Kidney epithelial cell (primary cell): ENCODE measurements around the gene ZFP2. TPM values are rescaled to one million over a fixed set of nuclear protein-coding genes. Genes with fewer than 3 reads are reported as not detected.
"Not testable (repeated sequence)": the region's sequence is repeated elsewhere in the genome, so short reads cannot be mapped to it uniquely, and the experiment has no call there.

Source experiments
- DNase-seq: peaks from one replicate; pipeline ENCODE4 v3.0.0-alpha.2; 2010; ENCODE audit warnings: low read depth
- H3K27me3 ChIP-seq: 2 replicates; pipeline ENCODE4 v1.6.0; 2011; ENCODE audit warnings: low read length; ENCODE audit not compliant: control insufficient read depth, insufficient read depth
- H3K36me3 ChIP-seq: 2 replicates; pipeline ENCODE4 v1.5.1; 2011; ENCODE audit warnings: low read length; ENCODE audit not compliant: control insufficient read depth, insufficient read depth
- H3K4me3 ChIP-seq: 2 replicates; pipeline ENCODE4 v1.5.1; 2011; ENCODE audit warnings: low read depth, mild to moderate bottlenecking, control low read depth, low read length
- total RNA-seq: library from RNA; depleted of rRNA; stranded (reverse); fragments of >200 nt; gene quantifications from 2 replicates; pipeline ENCODE4 v1.2.3, GENCODE V29; 2015
- TF ChIP-seq, protein P1 (sequence below): IDR thresholded peaks from 2 replicates; pipeline ENCODE4 v1.5.1; 2011; ENCODE audit warnings: mild to moderate bottlenecking, moderate library complexity, low read length, control low read depth, inconsistent platforms; ENCODE audit not compliant: insufficient read depth, poor library complexity, severe bottlenecking

The ZFP2 gene
- total RNA-seq, 1 donor from 2014 or later = 1.3 TPM

DNA sequence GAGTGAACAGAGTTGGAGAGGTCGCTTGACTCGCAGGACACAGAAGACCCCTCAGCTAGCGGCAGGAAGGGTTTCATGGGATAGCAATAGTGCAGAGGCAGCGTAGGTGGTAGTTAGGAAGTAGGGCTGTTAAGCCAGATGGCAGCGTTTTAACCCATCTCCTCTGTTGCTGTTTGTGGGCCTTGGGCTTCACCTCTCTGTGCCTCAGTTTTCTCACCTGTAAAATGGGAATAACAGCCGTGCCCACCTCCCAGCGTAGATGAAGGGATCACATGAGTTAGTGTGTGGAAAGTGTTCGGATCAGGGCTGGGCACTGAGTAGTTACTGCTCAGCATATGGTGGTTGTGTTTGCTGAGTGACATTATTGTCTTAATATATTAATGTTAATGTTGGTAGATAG is 34.1 kb upstream of the ZFP2 start:
- Histone ChIP-seq H3K4me3 (no peak overlapping the region), H3K36me3 (no peaks in the 10 kb centered on the region), H3K27me3 (no peaks in the 10 kb centered on the region)
- no peak for DNase-seq
- TF ChIP-seq, protein P1, sequence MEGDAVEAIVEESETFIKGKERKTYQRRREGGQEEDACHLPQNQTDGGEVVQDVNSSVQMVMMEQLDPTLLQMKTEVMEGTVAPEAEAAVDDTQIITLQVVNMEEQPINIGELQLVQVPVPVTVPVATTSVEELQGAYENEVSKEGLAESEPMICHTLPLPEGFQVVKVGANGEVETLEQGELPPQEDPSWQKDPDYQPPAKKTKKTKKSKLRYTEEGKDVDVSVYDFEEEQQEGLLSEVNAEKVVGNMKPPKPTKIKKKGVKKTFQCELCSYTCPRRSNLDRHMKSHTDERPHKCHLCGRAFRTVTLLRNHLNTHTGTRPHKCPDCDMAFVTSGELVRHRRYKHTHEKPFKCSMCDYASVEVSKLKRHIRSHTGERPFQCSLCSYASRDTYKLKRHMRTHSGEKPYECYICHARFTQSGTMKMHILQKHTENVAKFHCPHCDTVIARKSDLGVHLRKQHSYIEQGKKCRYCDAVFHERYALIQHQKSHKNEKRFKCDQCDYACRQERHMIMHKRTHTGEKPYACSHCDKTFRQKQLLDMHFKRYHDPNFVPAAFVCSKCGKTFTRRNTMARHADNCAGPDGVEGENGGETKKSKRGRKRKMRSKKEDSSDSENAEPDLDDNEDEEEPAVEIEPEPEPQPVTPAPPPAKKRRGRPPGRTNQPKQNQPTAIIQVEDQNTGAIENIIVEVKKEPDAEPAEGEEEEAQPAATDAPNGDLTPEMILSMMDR = no peak

DNA sequence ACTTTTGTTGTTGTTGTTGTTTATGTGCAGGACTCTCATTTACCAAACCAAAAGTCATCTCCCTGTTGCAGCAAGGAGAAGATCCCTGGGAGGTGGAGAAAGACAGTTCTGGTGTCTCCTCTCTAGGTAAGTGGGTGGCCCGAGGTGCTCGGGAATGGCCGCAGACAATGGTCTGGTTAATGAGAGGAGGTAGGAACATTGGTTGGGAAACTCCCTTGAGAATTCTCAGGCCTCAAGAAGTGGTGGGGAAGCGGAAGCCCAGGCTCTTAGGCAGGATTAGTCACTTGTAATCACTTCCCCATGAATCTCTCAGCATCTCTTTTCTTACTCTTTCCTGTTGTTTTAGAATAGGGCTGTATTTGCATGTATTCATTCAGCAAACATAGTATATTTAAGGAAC is 28.8 kb upstream of the ZFP2 start:
- Histone ChIP-seq H3K4me3 (no peak overlapping the region), H3K36me3 (no peaks in the 10 kb centered on the region), H3K27me3 (no peaks in the 10 kb centered on the region)
- DNase-seq = no peak
- TF ChIP-seq, protein P1 = no peak

DNA sequence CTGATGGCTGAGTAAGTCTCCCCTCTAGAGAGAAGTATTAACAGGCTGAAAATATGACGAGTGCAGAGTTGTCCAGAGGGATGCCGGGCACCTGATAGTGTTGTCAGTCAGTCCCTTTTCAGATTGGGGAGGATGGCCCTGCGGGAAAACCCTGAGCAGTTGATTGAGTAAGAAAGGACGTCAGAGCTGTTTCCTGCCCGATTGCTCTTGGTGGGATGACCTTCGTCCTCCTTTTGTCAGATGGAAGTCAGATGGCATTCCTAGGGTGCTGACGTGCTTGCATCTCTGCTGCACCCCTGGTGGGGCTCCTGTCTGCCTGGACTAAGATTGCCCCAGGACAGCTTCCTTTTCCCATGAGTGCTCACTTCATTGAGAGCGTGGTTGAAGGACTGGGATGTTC is 26.1 kb upstream of the ZFP2 start:
- Histone ChIP-seq H3K36me3 (peaks cover 2% of the 10 kb centered on the region), H3K4me3 (no peak overlapping the region), H3K27me3 (no peaks in the 10 kb centered on the region)
- TF ChIP-seq, protein P1 = no peak
- DNase-seq = no peak

DNA sequence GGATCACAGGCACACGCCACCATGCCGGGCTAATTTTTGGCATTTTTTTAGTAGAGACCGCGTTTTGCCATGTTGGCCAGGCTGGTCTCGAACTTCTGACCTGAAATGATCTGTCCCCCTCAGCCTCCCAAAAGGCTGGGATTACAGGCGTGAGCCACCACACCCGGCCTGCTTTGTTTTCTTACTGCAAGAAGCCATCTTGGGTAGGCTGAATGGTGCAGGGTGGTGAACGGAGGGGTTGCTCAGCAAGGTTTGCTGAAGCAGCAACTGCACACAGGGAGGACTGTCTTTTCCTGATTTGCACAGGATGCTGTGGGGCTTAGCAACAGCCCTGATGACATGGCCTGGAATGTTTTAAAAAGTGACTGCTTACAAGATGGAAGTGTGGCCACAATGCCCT is 25.3 kb upstream of the ZFP2 start:
- TF ChIP-seq, protein P1 = no peak
- DNase-seq = no peak
- peaks cover 2% of the 10 kb centered on the region for H3K36me3 ChIP-seq
- H3K4me3 ChIP-seq = no peak overlapping the region
- no peaks in the 10 kb centered on the region for H3K27me3 ChIP-seq

DNA sequence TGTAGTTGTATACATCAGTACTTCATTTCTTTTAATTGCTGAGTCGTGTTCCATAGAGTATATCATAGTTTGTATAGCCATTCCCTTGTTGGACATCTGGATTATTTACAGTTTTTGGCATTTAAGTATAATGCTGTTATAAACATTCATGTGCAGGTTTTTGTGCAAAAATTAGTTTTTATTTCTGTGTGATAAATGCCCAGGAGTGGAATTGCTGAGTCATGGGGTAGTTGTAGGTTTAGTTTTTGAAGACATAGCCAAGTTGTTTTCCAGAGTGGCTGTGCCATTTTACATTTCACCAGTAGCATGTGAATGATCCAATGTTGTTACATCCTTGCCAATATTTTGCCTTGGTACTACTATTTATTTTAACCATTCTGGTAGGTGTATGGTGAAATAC is 23.4 kb upstream of the ZFP2 start:
- DNase-seq = no peak
- Histone ChIP-seq H3K36me3 (peaks cover 4% of the 10 kb centered on the region), H3K4me3 (no peak overlapping the region), H3K27me3 (no peaks in the 10 kb centered on the region)
- TF ChIP-seq, protein P1 = no peak

DNA sequence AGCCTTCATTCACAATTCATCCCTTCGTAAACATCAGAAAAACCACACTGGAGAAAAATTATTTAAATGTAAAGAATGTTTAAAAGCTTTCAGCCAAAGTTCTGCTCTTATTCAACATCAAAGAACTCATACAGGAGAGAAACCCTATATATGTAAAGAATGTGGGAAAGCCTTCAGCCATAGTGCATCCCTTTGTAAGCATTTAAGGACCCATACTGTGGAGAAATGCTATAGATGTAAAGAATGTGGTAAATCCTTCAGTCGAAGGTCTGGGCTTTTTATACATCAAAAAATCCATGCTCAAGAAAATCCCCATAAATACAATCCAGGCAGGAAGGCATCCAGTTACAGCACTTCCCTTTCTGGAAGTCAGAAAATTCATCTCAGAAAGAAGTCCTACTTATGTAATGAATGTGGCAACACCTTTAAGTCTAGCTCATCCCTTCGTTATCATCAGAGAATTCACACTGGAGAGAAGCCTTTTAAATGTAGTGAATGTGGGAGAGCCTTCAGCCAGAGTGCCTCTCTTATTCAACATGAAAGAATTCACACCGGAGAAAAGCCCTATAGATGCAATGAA is 12.5 kb upstream of the ZFP2 start:
- H3K36me3 ChIP-seq, H3K4me3 ChIP-seq: not testable (repeated sequence)

More for the DNA sequence above, 12.5 kb upstream of the ZFP2 start:
- DNase-seq, H3K27me3 ChIP-seq: not testable (repeated sequence)
